IMR-90 (cell line): ENCODE results near the gene DZIP1. TPM values are rescaled to one million over a fixed set of nuclear protein-coding genes. Genes with fewer than 3 reads are reported as not detected.
A peak's percentile ranks its signal among the peaks of the same experiment; 100 is the strongest.

Experiments
- ATAC-seq: fragments of 200-7000 bp; cut with Tn5 transposase; 2 replicates; pipeline ENCODE4 v1.9.1; 2020; ENCODE audit warnings: low read depth, mild to moderate bottlenecking, moderate library complexity
- BruUV-seq: library from RNA; stranded (reverse); fragments of 400-500 nt; replicated peaks from 2 replicates; lab custom pipeline; 2021; lab: Mats Ljungman, UMichigan
- CTCF ChIA-PET: fragments of 300-600 bp; formaldehyde crosslinking; extraction: SDS; loops from one replicate; lab custom pipeline; 2021; ENCODE audit warnings: antibody characterized with exemption; lab: Yijun Ruan, JAX
- POLR2A ChIA-PET: fragments of 300-600 bp; sonication (Branson Sonifier 250); formaldehyde crosslinking; loops from one replicate; lab custom pipeline; 2022; ENCODE audit warnings: antibody characterized with exemption; ENCODE audit not compliant: unreplicated experiment; lab: Charles Lee
- DNase-seq: peaks from one replicate; pipeline ENCODE4 v3.0.0; 2013
- H2AFZ ChIP-seq: replicated peaks from 2 replicates; pipeline ENCODE3; 2013; ENCODE audit warnings: low read length, mild to moderate bottlenecking; ENCODE audit not compliant: poor library complexity
- H2AK5ac ChIP-seq: 2 replicates; pipeline ENCODE4 v1.6.1; 2013; ENCODE audit warnings: low read depth, low read length, inconsistent platforms
- H2AK9ac ChIP-seq: replicated peaks from 2 replicates; pipeline ENCODE3; 2013; ENCODE audit warnings: mild to moderate bottlenecking, low read depth, low read length, moderate library complexity; ENCODE audit not compliant: poor library complexity
- H2BK120ac ChIP-seq: 2 replicates; pipeline ENCODE4 v1.6.1; 2013; ENCODE audit warnings: low read depth, low read length, inconsistent platforms
- H2BK15ac ChIP-seq: 3 replicates; pipeline ENCODE4 v1.6.1; 2013; ENCODE audit warnings: low read depth, low read length, inconsistent platforms
- H2BK20ac ChIP-seq: 2 replicates; pipeline ENCODE4 v1.6.1; 2013; ENCODE audit warnings: low read depth, mild to moderate bottlenecking, inconsistent platforms, low read length, moderate library complexity
- H2BK5ac ChIP-seq: 2 replicates; pipeline ENCODE4 v1.6.1; 2013; ENCODE audit warnings: mild to moderate bottlenecking, low read depth, low read length, inconsistent platforms; ENCODE audit not compliant: poor library complexity, severe bottlenecking
- H3K14ac ChIP-seq: replicated peaks from 2 replicates; pipeline ENCODE4 v1.6.1; 2013; ENCODE audit warnings: low read depth, low read length, inconsistent platforms
- H3K18ac ChIP-seq: 2 replicates; pipeline ENCODE4 v1.6.1; 2013; ENCODE audit warnings: low read depth, low read length, control low read depth
- H3K23ac ChIP-seq: 2 replicates; pipeline ENCODE4 v1.6.1; 2013; ENCODE audit warnings: low read depth, low read length, inconsistent platforms
- H3K27ac ChIP-seq: 2 replicates; pipeline ENCODE4 v1.5.1; 2013; ENCODE audit warnings: mild to moderate bottlenecking, control low read depth, low read length; ENCODE audit not compliant: insufficient read depth
- H3K27me3 ChIP-seq: 2 replicates; pipeline ENCODE4 v1.6.1; 2013; ENCODE audit warnings: low read length; ENCODE audit not compliant: control insufficient read depth, insufficient read depth
- H3K36me3 ChIP-seq: 2 replicates; pipeline ENCODE4 v1.6.1; 2013; ENCODE audit warnings: low read length, mixed read lengths; ENCODE audit not compliant: control insufficient read depth, insufficient read depth
- H3K4ac ChIP-seq: 2 replicates; pipeline ENCODE4 v1.6.1; 2013; ENCODE audit warnings: low read depth, low read length, inconsistent platforms
- H3K4me1 ChIP-seq: 2 replicates; pipeline ENCODE4 v1.6.1; 2013; ENCODE audit warnings: low read length, mixed read lengths; ENCODE audit not compliant: control insufficient read depth, insufficient read depth
- H3K4me2 ChIP-seq: 2 replicates; pipeline ENCODE4 v1.6.1; 2013; ENCODE audit warnings: low read depth, mild to moderate bottlenecking, control low read depth, low read length, moderate library complexity
- H3K4me3 ChIP-seq: 2 replicates; pipeline ENCODE4 v1.5.1; 2013; ENCODE audit warnings: low read depth, mild to moderate bottlenecking, control low read depth, low read length, moderate library complexity; ENCODE audit not compliant: insufficient read depth
- H3K56ac ChIP-seq: 2 replicates; pipeline ENCODE4 v1.6.1; 2013; ENCODE audit warnings: low read length, inconsistent platforms; ENCODE audit not compliant: insufficient read depth; ENCODE audit errors: extremely low read depth
- H3K79me1 ChIP-seq, 2 experiments: 2 replicates each; pipeline ENCODE4 v1.6.1; 2013; ENCODE audit warnings: low read length in 2 of 2, inconsistent platforms in 1 of 2, low read depth in 1 of 2
- H3K9ac ChIP-seq: 2 replicates; pipeline ENCODE4 v1.6.1; 2013; ENCODE audit warnings: low read depth, low read length, control low read depth
- H3K9me1 ChIP-seq: 2 replicates; pipeline ENCODE4 v1.6.1; 2013; ENCODE audit warnings: low read length, inconsistent platforms; ENCODE audit not compliant: insufficient read depth
- H3K9me3 ChIP-seq: 2 replicates; pipeline ENCODE4 v1.6.1; 2013; ENCODE audit warnings: low read length; ENCODE audit not compliant: control insufficient read depth, insufficient read depth
- H4K20me1 ChIP-seq: 2 replicates; pipeline ENCODE4 v1.6.1; 2013; ENCODE audit warnings: low read length, inconsistent platforms; ENCODE audit not compliant: insufficient read depth
- H4K5ac ChIP-seq: 2 replicates; pipeline ENCODE4 v1.6.1; 2013; ENCODE audit warnings: mild to moderate bottlenecking, low read depth, low read length, control low read depth
- H4K8ac ChIP-seq, 2 experiments: 2 replicates each; pipeline ENCODE4 v1.6.1; 2013; ENCODE audit warnings: low read depth in 2 of 2, low read length in 2 of 2, control low read depth in 1 of 2, inconsistent platforms in 1 of 2
- H4K91ac ChIP-seq: 2 replicates; pipeline ENCODE4 v1.6.1; 2013; ENCODE audit warnings: low read depth, low read length, inconsistent platforms; ENCODE audit not compliant: insufficient read depth
- CEBPB ChIP-seq: IDR thresholded peaks from 2 replicates; pipeline ENCODE4 v1.6.1; 2012; ENCODE audit warnings: low read depth, low read length, improper control_type of control experiment
- CHD1 ChIP-seq: IDR thresholded peaks from 2 replicates; pipeline ENCODE4 v1.6.1; 2012; ENCODE audit warnings: low read depth, low read length, improper control_type of control experiment
- FOS ChIP-seq: fragments of 150-350 bp; IDR thresholded peaks from 2 replicates; pipeline ENCODE4 v1.6.1; 2016; ENCODE audit warnings: low read depth, low read length
- MAZ ChIP-seq: IDR thresholded peaks from 2 replicates; pipeline ENCODE4 v1.6.1; 2012; ENCODE audit warnings: low read depth, mild to moderate bottlenecking, low read length, improper control_type of control experiment, moderate library complexity, borderline replicate concordance
- MXI1 ChIP-seq: IDR thresholded peaks from 2 replicates; pipeline ENCODE4 v1.6.1; 2012; ENCODE audit warnings: low read depth, mild to moderate bottlenecking, low read length, moderate library complexity, borderline replicate concordance
- RAD21 ChIP-seq: IDR thresholded peaks from 2 replicates; pipeline ENCODE4 v1.6.1; 2012; ENCODE audit warnings: low read length, improper control_type of control experiment
- SMC3 ChIP-seq: fragments of 150-350 bp; IDR thresholded peaks from 2 replicates; pipeline ENCODE4 v1.6.1; 2016; ENCODE audit warnings: low read depth, mild to moderate bottlenecking, antibody characterized with exemption, low read length, moderate library complexity
- WGBS, 2 experiments: methylation state at CpG; one replicate each; pipeline versions ENCODE4 v1.1.5 to v1.1.7; 2013; ENCODE audit warnings: missing lambda C conversion rate in 2 of 2; ENCODE audit not compliant: insufficient read length in 1 of 2; ENCODE audit errors: extremely low coverage in 2 of 2; 5-methylcytosine and 5-hydroxymethylcytosine counted together
- dilution Hi-C: fragments of 300-500 bp; cut with HindIII; formaldehyde crosslinking; loops from one replicate; pipeline ENCODE4 v1.14.3; 2018; ENCODE audit warnings: low sequenced_read_pairs; ENCODE audit not compliant: unreplicated experiment
- in situ Hi-C: fragments of 300-500 bp; cut with MboI; formaldehyde crosslinking; loops from 3 replicates; pipeline ENCODE4 v1.14.3; 2019; ENCODE audit warnings: low sequenced_read_pairs, inconsistent platforms, mixed read lengths
- intact Hi-C: fragments of 100-400 bp; cut with micrococcal nuclease; formaldehyde crosslinking; loops from 2 replicates; pipeline ENCODE4 v1.10.0; 2022
- polyA plus RNA-seq, 3 experiments: library from polyadenylated mRNA; depleted of rRNA; stranded (reverse); fragments of >200 nt; gene quantifications; 2 replicates each; pipeline ENCODE4 v1.2.3, GENCODE V29; 2012; ENCODE audit warnings: low replicate concordance in 1 of 3
- total RNA-seq: library from RNA; depleted of rRNA; stranded (reverse); fragments of >200 nt; gene quantifications from 2 replicates; pipeline ENCODE4 v1.2.3, GENCODE V29; 2012

The DZIP1 gene
- total and polyA plus RNA-seq, 2 of the 4 experiments (the other 2 are of a cell fraction): 12.2 to 15.9 TPM

DNA sequence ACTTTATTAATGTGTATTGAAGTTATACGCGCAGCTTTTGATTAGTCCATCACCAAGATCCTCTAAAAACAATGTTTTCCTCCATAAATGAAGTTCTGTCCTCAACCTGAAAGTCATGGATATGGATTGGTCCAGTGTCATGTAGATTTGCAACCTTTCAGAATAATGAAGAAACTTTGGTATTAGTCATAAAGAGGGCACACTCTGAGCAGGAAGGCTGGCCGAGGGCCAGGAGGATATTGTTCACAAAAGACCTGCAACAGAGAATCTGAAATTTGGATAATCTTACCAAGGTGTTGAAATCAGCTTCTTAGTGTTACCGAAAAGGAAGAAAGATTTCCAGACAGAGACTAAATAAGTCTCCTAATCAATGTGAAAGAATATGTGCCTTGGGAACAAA lies 71.3 kb downstream of the DZIP1 start:
- in situ Hi-C loops: no loop called here
- CTCF ChIA-PET: no interaction called here
- 0 out of 2 replicates have a peak, but pooled peaks cover 2% of the 10 kb centered on the region for H3K27me3 ChIP-seq

More for the DNA sequence above, 71.3 kb downstream of the DZIP1 start:
- no peak overlapping the region for H3K23ac ChIP-seq
- no peaks in the 10 kb centered on the region for H3K79me1 ChIP-seq
- no peak overlapping the region for H2BK5ac ChIP-seq
- no peak overlapping the region for H3K56ac ChIP-seq
- TF ChIP-seq MXI1 (no peak), CHD1 (no peak), MAZ (no peak), CEBPB (peak; percentile 29; the same call in 1 of the 2 replicates), RAD21 (no peak), SMC3 (no peak), FOS (no peak)
- H2AK9ac ChIP-seq: no peak overlapping the region
- H3K36me3 ChIP-seq: peaks cover 3% of the 10 kb centered on the region; the same call in 1 of the 2 replicates
- no peak overlapping the region for H4K8ac ChIP-seq
- H3K4me1 ChIP-seq: no peaks in the 10 kb centered on the region
- H4K20me1 ChIP-seq: no peaks in the 10 kb centered on the region
- H3K4me3 ChIP-seq: no peak overlapping the region
- no peak overlapping the region for H3K18ac ChIP-seq
- dilution Hi-C loops: no loop called here
- DNase-seq (peak; percentile 11), ATAC-seq (no peak)
- POLR2A ChIA-PET: no interaction called here
- intact Hi-C loops: no loop called here
- no CpG with 5 or more reads among the region's 4 CpGs for WGBS, 2 experiments
- H3K27ac ChIP-seq: no peak overlapping the region
- H2BK15ac ChIP-seq: no peak overlapping the region
- H2AK5ac ChIP-seq: no peak overlapping the region
- H2BK120ac ChIP-seq: no peak overlapping the region
- no peaks in the 10 kb centered on the region for H3K9me3 ChIP-seq
- no peaks in the 10 kb centered on the region for H3K9me1 ChIP-seq
- H3K9ac ChIP-seq: no peak overlapping the region
- no peak overlapping the region for H3K14ac ChIP-seq
- H3K4me2 ChIP-seq: no peak overlapping the region
- BruUV-seq: no TSS peak
- H2AFZ ChIP-seq: no peak overlapping the region
- H4K91ac ChIP-seq: no peak overlapping the region
- no peak overlapping the region for H2BK20ac ChIP-seq
- no peak overlapping the region for H4K5ac ChIP-seq
- H3K4ac ChIP-seq: no peak overlapping the region
